ENCODE measurements around the gene PLCB4. TPM values are rescaled to one million over a fixed set of nuclear protein-coding genes. Genes with fewer than 3 reads are reported as not detected.

Gene PLCB4
- total RNA-seq, 4 donors from 2014 or later, result 6.3 to 24.5 (median 10.4) TPM

- peaks cover 11% of the 10 kb centered on the region for H3K4me1 ChIP-seq
- H3K4me3 ChIP-seq, result no peak overlapping the region
- 40% methylated on average over 6 of the region's 6 CpGs for WGBS
- H3K27me3 ChIP-seq, result no peaks in the 10 kb centered on the region
- DNase-seq (ENCODE audit: low spot score in 2 of 2), result no peak
- H3K27ac ChIP-seq, result no peak overlapping the region
- H3K9me3 ChIP-seq, result no peaks in the 10 kb centered on the region
- H3K36me3 ChIP-seq, result no peaks in the 10 kb centered on the region
- TF ChIP-seq CTCF (IDR thresholded peaks at IDR 0.05) (no peak), EP300 (IDR thresholded peaks at IDR 0.05) (no peak), POLR2AphosphoS5 (IDR thresholded peaks at IDR 0.05) (no peak), POLR2A (IDR thresholded peaks at IDR 0.05) (no peak)
These were observed 43.9 kb downstream of the PLCB4 start for GRCh38 chr20:9112541-9113515.

- no peak overlapping the region for H3K27ac ChIP-seq
- peaks cover 11% of the 10 kb centered on the region for H3K4me1 ChIP-seq
- no peak for DNase-seq (ENCODE audit: low spot score in 2 of 2)
- no peaks in the 10 kb centered on the region for H3K27me3 ChIP-seq
- TF ChIP-seq EP300 (IDR thresholded peaks at IDR 0.05), result no peak
- no peak for TF ChIP-seq POLR2A (IDR thresholded peaks at IDR 0.05)
- no peak for TF ChIP-seq POLR2AphosphoS5 (IDR thresholded peaks at IDR 0.05)
- TF ChIP-seq CTCF (IDR thresholded peaks at IDR 0.05), result no peak
- WGBS, result 79% methylated on average over 4 of the region's 4 CpGs
- H3K9me3 ChIP-seq, result no peaks in the 10 kb centered on the region
- no peaks in the 10 kb centered on the region for H3K36me3 ChIP-seq
- H3K4me3 ChIP-seq, result no peak overlapping the region
These were observed 45.8 kb downstream of the PLCB4 start for GRCh38 chr20:9114709-9115108.

- H3K9me3 ChIP-seq, result no peaks in the 10 kb centered on the region
- DNase-seq (ENCODE audit: low spot score in 2 of 2), result no peak
- TF ChIP-seq CTCF (IDR thresholded peaks at IDR 0.05) (no peak), POLR2AphosphoS5 (IDR thresholded peaks at IDR 0.05) (no peak), EP300 (IDR thresholded peaks at IDR 0.05) (no peak), POLR2A (IDR thresholded peaks at IDR 0.05) (no peak)
- WGBS, result 66% methylated on average over 3 of the region's 3 CpGs
- H3K27me3 ChIP-seq, result no peaks in the 10 kb centered on the region
- peaks cover 4% of the 10 kb centered on the region for H3K4me1 ChIP-seq
- H3K36me3 ChIP-seq, result no peaks in the 10 kb centered on the region
- no peak overlapping the region for H3K27ac ChIP-seq
- no peak overlapping the region for H3K4me3 ChIP-seq
These were observed 48.7 kb downstream of the PLCB4 start for GRCh38 chr20:9117548-9117947.

- 55% methylated on average over 7 of the region's 7 CpGs for WGBS
- no peak overlapping the region for H3K4me3 ChIP-seq
- no peaks in the 10 kb centered on the region for H3K4me1 ChIP-seq
- H3K36me3 ChIP-seq, result no peaks in the 10 kb centered on the region
- no peaks in the 10 kb centered on the region for H3K27me3 ChIP-seq
- H3K27ac ChIP-seq, result no peak overlapping the region
- no peak for DNase-seq (ENCODE audit: low spot score in 2 of 2)
- TF ChIP-seq POLR2A (IDR thresholded peaks at IDR 0.05) (no peak), CTCF (IDR thresholded peaks at IDR 0.05) (no peak)
- H3K9me3 ChIP-seq, result no peaks in the 10 kb centered on the region
These were observed 50.9 kb downstream of the PLCB4 start for GRCh38 chr20:9119776-9120175.

- Histone ChIP-seq H3K9me3 (no peaks in the 10 kb centered on the region), H3K4me3 (no peak overlapping the region), H3K4me1 (no peaks in the 10 kb centered on the region), H3K27me3 (no peaks in the 10 kb centered on the region), H3K27ac (no peak overlapping the region), H3K36me3 (no peaks in the 10 kb centered on the region)
- 84% methylated on average over 6 of the region's 6 CpGs for WGBS
- TF ChIP-seq POLR2A (IDR thresholded peaks at IDR 0.05) (no peak), EP300 (IDR thresholded peaks at IDR 0.05) (no peak), CTCF (IDR thresholded peaks at IDR 0.05) (no peak), POLR2AphosphoS5 (IDR thresholded peaks at IDR 0.05) (no peak)
- no peak for DNase-seq (ENCODE audit: low spot score in 2 of 2)
These were observed 52.3 kb downstream of the PLCB4 start for GRCh38 chr20:9121211-9121610.
